ENCODE data around the gene TELO2.

Gene TELO2

GRCh38 chr16:1552129-1552528, 59.0 kb downstream of the TELO2 start:
- Histone ChIP-seq H3K9me3 (no peaks in the 10 kb centered on the region), H3K27me3 (no peaks in the 10 kb centered on the region), H3K36me3 (peaks cover 25 to 76% (median 50%) of the 10 kb centered on the region in 3 donors), H3K4me1 (peaks cover 0 to 45% (median 42%) of the 10 kb centered on the region in 4 donors), H3K27ac (no peak overlapping the region), H3K4me3 (no peak overlapping the region)
- no peak for TF ChIP-seq CTCF (IDR thresholded peaks at IDR 0.05)
- intact Hi-C loops (cut with DNase I; ENCODE audit: low total_unique reads): no loop called here
- DNase-seq: no peak

DNA sequence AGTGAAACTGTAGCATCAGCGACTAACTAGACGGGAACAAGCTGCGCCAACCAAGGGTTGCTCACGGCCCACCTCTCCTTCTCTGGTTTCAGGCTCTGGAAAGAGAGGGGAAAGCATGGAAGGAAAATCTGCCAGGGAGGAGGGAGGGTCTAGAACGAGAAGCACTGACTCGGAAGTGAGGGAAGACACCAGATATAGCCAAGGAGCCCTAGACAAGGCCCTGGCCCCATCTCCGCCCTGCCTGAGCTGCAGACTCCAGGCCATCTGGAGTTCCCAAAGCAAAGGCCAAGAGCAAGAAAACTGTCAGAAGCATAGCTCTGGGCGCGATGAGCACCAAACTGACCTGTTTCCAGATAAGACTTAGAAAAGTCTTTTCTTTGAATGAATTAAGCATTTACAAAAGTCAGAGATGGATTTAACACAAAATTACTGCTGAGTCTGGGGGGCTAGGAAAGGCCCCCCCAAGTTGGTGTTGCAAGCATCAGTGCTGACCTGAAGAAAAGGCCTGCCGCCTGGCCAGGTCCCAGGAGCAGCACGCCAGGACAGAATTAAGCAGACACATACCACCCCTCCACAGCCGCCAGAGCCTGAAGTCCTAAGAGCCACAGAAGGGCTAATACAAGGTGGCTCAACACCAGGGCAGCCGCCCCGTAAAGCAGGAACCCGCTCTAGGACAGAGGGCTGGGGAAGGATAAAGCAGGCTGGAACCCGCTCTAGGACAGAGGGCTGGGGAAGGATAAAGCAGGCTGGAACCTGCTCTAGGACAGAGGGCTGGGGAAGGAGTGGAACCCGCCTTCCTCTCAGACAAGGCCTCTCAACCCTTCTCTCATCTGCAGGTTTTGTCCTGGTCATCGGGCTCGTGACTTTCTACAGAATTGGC, 61.0 kb downstream of the TELO2 start:
- no peak for DNase-seq
- no peaks in the 10 kb centered on the region for H3K27me3 ChIP-seq
- peaks cover 0 to 25% (median 21%) of the 10 kb centered on the region in 4 donors for H3K4me1 ChIP-seq
- H3K4me3 ChIP-seq: no peak overlapping the region
- no peaks in the 10 kb centered on the region for H3K9me3 ChIP-seq
- intact Hi-C loops (cut with DNase I; ENCODE audit: low total_unique reads): no loop called here
- H3K36me3 ChIP-seq: peaks cover 31 to 82% (median 68%) of the 10 kb centered on the region in 3 donors
- H3K27ac ChIP-seq: no peak overlapping the region
- no peak for TF ChIP-seq CTCF (IDR thresholded peaks at IDR 0.05)

GRCh38 chr16:1554826-1555445, 61.8 kb downstream of the TELO2 start:
- DNase-seq: no peak
- H3K36me3 ChIP-seq: peaks cover 31 to 85% (median 76%) of the 10 kb centered on the region in 3 donors
- no peak overlapping the region for H3K4me3 ChIP-seq
- peaks cover 0 to 17% (median 14%) of the 10 kb centered on the region in 4 donors for H3K4me1 ChIP-seq
- intact Hi-C loops (cut with DNase I; ENCODE audit: low total_unique reads): no loop called here
- TF ChIP-seq CTCF (IDR thresholded peaks at IDR 0.05): no peak
- H3K27ac ChIP-seq: no peak overlapping the region
- H3K27me3 ChIP-seq: no peaks in the 10 kb centered on the region
- no peaks in the 10 kb centered on the region for H3K9me3 ChIP-seq

GRCh38 chr16:1556254-1556653, 63.1 kb downstream of the TELO2 start:
- no peaks in the 10 kb centered on the region for H3K9me3 ChIP-seq
- H3K27ac ChIP-seq: no peak overlapping the region
- peaks cover 0 to 4% (median 1%) of the 10 kb centered on the region in 4 donors for H3K4me1 ChIP-seq
- peaks cover 35 to 92% (median 85%) of the 10 kb centered on the region in 3 donors for H3K36me3 ChIP-seq
- no peak for TF ChIP-seq CTCF (IDR thresholded peaks at IDR 0.05)
- intact Hi-C loops (cut with DNase I; ENCODE audit: low total_unique reads): no loop called here
- no peaks in the 10 kb centered on the region for H3K27me3 ChIP-seq
- H3K4me3 ChIP-seq: no peak overlapping the region
- DNase-seq: no peak

- no peak for TF ChIP-seq CTCF (IDR thresholded peaks at IDR 0.05)
- H3K4me1 ChIP-seq: no peaks in the 10 kb centered on the region
These were observed 63.9 kb downstream of the TELO2 start for GRCh38 chr16:1557074-1557473.

More at GRCh38 chr16:1557074-1557473, 63.9 kb downstream of the TELO2 start:
- H3K27ac ChIP-seq: no peak overlapping the region
- H3K36me3 ChIP-seq: peaks cover 40 to 92% (median 85%) of the 10 kb centered on the region in 3 donors
- H3K4me3 ChIP-seq: no peak overlapping the region
- no peaks in the 10 kb centered on the region for H3K9me3 ChIP-seq
- intact Hi-C loops (cut with DNase I; ENCODE audit: low total_unique reads): no loop called here
- no peak for DNase-seq
- no peaks in the 10 kb centered on the region for H3K27me3 ChIP-seq
